HG03066 (cell line): ENCODE measurements around the gene IL13RA1.
"Not testable (repeated sequence)": the region's sequence is repeated elsewhere in the genome, so short reads cannot be mapped to it uniquely, and the experiment has no call there.

Experiments used
- ATAC-seq: cut with Tn5 transposase; IDR thresholded peaks from one replicate; pipeline ENCODE4 v1.9.1; 2021; ENCODE audit warnings: low read depth; ENCODE audit not compliant: unreplicated experiment

The IL13RA1 gene

DNA sequence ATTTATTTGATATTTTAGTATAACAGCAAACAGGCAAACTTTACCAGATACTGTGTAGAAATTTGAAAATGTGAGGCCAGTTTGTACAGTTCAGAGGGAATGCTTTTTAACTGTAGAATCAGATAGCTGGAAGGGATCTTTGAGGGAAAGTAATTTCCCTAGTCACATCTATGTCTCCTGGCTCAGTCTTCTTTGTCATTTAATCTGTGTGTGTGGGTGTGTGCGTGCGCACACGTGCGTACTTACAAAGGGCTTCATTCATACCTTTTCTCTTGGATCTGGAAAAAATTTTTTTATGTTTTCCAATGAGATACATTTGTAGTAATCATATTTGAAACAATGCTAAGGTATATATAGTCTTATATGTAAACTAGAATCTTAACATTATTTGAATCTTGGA, 44.6 kb downstream of the IL13RA1 start:
- ATAC-seq, result no peak

- ATAC-seq, result no peak
These were observed 46.4 kb downstream of the IL13RA1 start for GRCh38 chrX:118773782-118774181.

DNA sequence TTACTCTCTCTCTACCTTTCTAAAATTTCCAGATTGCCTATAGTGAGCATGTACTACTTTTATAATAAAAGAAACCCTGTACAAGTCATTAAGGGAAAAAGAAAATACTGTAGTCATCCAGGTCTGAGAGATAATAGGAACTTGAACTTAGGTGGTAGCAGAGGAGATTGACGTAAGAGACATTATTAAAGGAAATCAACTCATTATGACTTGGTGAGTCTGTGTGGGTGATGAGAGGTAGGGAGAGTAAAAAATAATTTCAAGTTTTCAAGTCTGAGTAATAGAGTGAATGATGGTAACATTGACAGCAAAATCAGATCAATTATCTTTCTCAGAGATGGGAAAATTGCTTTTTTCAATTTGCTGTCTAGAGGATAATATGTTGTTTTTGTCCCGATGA, 52.2 kb downstream of the IL13RA1 start:
- ATAC-seq, result no peak

DNA sequence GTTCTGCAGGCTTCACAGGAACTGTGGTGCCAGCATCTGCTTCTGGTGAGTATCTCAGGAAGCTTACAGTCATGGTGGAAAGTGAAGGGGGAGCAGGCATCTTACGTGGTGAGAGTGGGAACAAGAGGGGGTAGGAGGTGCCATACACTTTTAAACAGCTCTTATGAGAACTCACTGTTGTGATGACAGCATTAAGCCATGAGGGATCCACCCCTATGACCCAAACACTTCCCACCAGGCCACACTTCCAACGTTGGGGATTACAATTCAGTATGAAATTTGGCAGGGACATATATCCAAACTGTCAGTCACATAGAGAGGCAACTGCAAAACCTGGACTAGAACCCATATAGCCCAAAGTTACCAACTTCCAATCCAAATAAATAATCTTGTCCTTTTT, 53.1 kb downstream of the IL13RA1 start:
- ATAC-seq, result no peak

DNA sequence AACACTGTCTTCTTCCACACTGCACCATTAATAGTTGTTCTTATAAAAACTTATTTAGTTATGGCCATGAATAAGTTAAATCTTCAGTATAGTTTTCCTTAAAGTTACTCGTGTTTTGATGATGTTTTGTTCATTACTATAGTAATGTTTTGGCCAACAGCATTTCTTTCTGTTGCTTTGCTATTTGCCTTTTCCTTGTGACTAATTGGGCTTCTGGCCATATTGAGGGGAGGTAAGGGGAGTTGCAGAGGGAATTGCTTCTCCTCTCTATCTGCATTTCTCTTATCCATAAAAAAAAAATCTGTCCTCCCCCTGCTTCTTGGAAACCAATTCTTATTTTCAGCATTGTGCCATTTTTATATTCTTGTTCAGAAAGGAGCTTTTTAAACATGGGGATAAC, 53.5 kb downstream of the IL13RA1 start:
- no peak for ATAC-seq

- no peak for ATAC-seq
These were observed 68.3 kb downstream of the IL13RA1 start for GRCh38 chrX:118795528-118796280.

DNA sequence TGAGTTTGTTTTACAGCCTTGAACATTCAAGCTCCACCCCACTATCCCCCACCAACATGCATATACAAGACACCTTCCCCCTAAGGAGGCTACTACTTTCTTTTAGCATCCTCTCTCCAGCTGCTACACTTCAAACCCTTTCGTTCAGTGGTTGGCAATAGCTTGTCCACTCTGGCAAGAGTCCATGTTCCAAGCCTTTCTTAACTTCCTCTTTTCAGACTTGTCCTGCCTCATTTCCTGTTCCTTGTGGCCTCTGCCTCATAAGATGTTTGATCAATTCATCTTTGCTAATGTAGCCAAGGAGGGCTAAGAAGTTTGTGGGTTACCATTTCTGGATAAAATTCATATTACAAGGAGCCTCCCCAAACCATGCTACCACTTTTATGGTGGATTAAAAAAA, 75.5 kb downstream of the IL13RA1 start:
- ATAC-seq, result no peak

- no peak for ATAC-seq
These were observed 80.0 kb downstream of the IL13RA1 start for GRCh38 chrX:118807151-118808017.

DNA sequence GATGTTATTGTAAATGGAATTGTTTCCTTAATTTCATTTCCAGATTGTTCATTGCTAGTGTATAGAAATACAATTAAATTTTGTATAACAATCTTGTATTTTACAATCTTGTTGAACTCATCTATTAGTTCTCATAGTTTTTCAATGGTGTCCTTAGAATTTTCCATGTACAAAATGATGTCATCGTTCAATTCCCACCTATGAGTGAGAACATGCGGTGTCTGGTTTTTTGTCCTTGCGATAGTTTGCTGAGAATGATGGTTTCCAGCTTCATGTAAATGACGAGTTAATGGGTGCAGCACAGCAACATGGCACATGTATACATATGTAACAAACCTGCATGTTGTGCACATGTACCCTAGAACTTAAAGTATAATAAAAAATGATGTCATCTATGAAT, 89.9 kb downstream of the IL13RA1 start:
- ATAC-seq, result not testable (repeated sequence)

DNA sequence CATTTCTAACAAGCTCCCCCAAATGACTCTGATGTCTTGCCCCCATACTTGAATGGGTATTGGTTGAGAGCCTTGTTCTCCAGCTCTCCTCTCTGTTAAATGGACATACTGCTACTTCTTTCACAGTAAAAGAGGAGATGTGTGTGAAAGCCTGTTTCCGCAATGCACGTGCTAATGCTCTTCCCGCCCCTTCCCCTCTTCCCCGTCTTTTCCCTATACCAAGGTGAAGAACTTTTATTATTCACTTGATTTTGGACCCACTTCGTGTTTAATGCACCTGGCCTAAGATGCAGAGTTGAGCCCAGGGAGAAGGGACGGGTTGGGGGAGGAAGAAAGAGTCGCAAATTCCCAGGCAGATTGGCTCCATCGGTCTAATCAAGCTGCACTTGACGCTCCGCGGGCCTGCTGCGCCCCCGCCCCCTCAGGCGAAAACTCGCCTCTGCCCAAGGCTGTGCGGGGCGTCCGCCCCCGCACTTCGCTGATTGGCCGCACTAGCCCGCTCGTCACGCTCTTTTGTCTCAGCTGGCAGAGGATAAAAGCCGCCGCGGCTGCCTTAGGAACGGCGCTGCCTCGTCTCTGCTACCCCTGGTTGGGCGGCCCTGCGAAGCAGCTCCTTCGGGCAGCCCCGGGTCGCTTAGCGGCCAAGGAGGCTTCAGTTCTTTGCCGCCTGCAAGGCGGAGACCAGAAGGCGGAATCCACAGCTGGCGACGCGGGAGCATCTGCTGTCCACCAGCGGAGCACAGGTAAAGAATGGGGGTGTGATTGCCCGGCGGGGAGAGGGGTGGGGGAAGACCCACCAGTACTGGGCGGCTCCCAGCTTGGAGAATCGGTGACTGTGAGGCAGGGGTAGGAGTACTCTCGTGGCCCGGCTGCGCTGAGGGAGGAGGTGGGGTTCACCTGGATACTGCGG, 96.1 kb downstream of the IL13RA1 start, which contains the start of gene ZCCHC12:
Gene ZCCHC12, plus strand, starts transcription at position 562 of the 910 bp plus-strand sequence. CDS start 1,421 bp downstream, outside the sequence.
- ATAC-seq, result no peak

DNA sequence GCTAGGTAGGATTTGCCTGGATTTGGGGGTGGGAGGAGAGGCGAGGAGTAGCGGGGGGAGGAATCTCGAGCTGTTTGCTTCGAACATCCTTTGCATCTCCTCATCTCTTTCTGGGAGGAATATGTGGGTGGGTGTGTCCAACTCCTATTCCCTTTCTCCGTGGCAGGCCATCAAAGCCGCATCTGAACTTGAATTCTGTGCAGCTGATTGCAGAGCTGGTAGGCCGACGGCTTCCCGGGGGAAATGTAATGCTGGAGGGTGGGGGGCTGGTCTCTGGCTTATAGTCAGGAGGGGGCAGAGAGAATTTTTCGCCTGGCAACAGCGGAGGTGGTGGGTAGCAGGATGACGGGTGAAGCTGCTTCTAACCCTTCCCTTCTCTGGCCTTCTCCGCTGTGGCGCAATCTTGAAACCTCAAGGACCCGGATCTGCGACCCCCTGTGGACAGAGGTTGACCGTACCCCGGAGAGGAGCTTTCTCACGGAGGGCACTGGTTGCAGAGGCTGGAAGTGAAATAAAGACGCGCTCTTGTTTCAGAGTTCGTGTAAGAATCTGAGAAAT, 96.8 kb downstream of the IL13RA1 start:
- ATAC-seq, result no peak

DNA sequence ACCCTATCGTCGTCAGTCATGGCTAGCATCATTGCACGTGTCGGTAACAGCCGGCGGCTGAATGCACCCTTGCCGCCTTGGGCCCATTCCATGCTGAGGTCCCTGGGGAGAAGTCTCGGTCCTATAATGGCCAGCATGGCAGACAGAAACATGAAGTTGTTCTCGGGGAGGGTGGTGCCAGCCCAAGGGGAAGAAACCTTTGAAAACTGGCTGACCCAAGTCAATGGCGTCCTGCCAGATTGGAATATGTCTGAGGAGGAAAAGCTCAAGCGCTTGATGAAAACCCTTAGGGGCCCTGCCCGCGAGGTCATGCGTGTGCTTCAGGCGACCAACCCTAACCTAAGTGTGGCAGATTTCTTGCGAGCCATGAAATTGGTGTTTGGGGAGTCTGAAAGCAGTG, 97.8 kb downstream of the IL13RA1 start:
- no peak for ATAC-seq

GRCh38 chrX:118839334-118839958, 112.0 kb downstream of the IL13RA1 start:
- no peak for ATAC-seq
